Stimulated activated CD4-positive, alpha-beta T cell treated with anti-CD3 and anti-CD28 coated beads, Interleukin-4, amount 100 ng/mL, for 1 hour (primary cell): Measurements from ENCODE around the gene ZNF281.
A peak's percentile ranks its signal among the peaks of the same experiment; 100 is the strongest.
"Not testable (repeated sequence)": the region's sequence is repeated elsewhere in the genome, so short reads cannot be mapped to it uniquely, and the experiment has no call there.

Experiments
- DNase-seq: peaks from one replicate; pipeline ENCODE4 v3.0.0-alpha.2; 2020

ZNF281 gene, protein sequence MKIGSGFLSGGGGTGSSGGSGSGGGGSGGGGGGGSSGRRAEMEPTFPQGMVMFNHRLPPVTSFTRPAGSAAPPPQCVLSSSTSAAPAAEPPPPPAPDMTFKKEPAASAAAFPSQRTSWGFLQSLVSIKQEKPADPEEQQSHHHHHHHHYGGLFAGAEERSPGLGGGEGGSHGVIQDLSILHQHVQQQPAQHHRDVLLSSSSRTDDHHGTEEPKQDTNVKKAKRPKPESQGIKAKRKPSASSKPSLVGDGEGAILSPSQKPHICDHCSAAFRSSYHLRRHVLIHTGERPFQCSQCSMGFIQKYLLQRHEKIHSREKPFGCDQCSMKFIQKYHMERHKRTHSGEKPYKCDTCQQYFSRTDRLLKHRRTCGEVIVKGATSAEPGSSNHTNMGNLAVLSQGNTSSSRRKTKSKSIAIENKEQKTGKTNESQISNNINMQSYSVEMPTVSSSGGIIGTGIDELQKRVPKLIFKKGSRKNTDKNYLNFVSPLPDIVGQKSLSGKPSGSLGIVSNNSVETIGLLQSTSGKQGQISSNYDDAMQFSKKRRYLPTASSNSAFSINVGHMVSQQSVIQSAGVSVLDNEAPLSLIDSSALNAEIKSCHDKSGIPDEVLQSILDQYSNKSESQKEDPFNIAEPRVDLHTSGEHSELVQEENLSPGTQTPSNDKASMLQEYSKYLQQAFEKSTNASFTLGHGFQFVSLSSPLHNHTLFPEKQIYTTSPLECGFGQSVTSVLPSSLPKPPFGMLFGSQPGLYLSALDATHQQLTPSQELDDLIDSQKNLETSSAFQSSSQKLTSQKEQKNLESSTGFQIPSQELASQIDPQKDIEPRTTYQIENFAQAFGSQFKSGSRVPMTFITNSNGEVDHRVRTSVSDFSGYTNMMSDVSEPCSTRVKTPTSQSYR

DNA sequence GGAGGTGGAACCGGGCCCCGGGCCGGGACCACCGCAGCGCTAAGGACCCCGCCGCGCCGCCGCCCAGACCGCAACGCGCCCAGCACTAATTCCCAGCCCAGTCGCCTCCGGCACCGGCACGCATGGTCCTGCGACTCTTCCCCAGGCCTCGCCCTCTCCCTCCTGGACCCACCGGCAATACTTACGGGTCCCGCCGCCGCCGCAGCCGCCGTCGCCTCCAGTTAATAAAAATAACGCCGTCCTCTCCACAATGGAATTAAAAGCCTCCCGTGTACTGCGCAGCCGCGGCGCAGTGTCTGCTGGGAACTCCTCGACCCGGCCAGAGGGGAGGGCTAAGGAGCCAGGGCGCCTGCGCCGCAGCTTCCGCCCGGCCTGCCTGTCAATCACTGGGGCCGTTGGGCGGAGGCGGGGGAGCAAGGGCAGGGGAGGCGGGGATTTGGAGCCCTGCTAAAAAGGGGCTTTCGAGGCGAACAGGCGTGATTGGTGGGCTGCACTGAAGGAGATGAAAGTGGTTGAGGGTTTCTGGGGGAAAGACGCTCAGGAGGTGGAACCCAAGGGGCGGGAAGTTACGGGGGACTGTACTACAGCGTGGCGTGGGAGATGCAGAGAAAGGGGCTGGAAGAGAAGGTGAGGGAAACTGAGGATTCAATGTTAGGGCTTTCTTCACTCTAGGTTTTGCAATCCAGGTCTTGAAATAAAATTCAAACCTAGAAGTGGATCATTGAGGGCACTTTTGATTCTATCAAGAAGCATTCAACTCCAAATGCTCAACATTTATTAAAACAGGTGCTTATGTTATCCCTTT is at the start of gene ZNF281:
ZNF281 (minus strand) TSS at position 276 of the 805 bp plus-strand sequence. CDS start 331 bp downstream, outside the sequence.
- DNase-seq: peak; percentile 95

DNA sequence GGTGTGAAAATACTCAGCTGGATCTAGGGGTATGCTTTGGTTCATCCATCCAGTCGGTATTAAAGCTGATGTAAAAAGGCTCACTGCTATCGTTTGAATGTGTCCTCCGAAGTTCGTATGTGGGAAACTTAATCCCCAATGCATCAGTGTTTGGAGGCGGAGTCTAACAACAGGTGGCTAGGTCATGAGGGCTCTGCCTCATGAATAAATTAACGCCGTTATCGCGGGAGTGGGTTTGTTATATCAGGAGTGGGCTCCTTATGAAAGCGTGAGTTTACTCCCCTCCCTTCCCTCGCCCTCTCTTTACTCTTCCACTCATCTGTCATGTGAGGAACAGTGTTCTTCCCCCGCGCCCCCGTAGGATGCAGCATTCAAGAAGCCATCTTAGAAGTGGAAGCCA is 48.9 kb upstream of the ZNF281 start:
- DNase-seq: no peak

DNA sequence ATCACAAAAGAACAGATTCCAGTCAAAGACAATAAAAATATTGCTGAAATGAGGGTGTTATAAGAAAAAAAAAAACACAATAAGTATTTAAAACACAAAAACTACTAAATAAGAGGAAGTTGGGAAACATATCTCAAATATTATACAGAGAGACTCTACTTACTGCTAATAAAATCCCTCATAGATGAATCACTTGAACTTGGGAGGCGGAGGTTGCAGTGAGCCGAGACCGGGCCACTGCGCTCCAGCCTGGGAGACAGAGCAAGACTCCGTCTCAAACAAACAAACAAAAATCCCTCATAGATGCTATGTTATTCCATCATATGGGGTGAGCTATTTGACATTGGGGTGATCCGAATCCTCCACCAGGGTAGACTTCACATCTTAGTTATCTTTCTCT is 48.0 kb upstream of the ZNF281 start:
- no peak for DNase-seq

DNA sequence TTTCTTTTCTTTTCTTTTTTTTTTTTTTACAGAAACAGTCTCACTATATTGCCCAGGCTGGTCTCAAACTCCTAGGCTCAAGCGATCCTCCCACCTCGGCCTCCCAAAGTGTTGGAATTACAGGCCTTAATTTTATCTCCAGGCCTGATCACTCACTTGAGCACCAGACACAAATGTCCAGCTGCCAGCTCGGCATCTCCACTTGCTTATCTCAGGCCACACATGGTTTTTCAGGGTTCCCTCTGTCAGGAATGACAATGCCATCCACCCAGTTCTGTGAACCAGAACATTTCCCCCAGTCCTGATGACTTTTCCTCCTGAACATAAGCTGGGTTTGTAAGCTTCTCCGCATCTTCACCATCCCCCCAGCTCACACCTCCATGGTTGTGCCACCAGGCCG is 44.6 kb upstream of the ZNF281 start:
- DNase-seq: no peak

DNA sequence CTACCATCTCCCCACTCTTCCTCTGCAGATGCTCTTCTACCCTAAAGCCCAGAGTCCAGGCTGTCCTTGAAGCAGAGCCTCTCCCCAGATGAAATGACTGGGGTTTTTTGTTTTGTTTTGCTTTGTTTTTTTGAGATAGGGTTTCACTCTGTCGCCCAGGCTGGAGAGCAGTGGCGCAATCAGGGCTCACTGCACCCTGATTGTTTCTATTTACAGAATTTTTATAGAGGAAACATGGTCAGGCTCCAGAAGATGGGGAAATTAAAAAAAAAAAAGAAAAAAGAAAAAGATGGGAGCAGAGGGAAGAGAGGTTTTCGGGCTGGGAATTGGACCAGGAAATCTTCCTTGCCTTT is 43.7 kb upstream of the ZNF281 start:
- DNase-seq: no peak

DNA sequence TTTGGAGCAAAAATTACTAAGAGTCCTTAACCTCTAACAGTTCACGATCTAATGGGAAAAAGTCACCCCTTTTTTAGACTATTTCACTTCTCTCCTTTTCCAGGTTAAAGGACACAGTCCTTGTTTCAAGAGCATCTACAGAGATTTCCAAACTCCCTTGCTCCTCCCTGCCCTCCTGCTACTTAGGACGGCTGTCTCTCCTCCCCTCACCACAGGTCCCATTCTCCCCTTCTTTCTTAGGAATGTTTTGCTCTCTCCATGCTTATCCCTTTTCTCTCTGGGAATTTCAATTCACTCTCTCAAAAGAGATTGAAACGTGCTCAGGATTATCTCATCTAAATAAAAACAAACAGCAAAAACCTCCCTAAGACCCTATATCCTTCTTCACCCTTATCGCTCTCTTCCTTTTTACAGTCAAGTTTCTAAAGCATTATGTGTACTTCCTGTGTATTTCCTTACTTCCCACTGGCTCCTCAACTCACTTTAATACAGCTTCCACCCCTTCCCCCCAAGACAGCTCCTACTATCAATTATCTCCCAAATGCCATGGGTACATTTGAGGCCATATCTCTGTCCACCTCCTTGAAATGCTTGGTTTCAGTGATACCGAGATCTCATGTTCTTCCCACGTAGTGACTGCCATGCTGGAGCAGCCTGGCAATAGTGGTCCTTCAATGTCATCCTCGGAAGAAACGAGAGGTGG is 43.2 kb upstream of the ZNF281 start:
- no peak for DNase-seq

DNA sequence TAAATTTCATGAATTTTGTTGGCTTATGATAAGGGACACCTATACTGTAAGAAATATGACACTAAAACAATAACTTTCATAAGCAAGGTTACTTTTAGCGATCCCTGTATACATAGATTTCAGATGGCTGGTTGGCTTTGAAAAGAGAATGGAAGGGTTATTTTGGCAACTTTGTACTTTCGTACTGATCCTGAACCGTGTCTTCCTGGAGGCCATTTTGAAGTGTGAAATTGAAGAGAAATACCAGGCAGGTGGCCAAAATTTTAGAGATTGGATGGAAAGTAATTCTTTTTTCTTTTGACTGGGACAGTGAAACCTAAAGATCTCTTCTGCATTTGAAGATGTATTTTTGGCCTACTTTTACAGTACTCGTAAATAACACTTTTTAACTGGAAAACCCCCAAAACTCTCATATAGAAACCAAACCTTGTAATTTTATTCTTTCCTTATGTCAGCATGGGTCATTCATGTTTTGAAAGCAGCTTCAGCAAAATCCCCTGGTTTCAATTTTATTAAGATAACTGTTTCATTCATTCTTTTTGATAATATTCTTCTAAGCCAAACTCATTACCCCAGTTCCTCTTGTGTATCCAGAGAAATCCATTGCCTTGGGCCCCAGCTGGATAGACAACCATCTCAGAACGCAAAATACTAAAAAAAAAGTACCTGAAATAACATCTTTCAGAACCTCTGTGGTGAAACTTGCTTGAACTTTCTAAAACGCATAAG is 38.4 kb upstream of the ZNF281 start:
- DNase-seq: no peak

DNA sequence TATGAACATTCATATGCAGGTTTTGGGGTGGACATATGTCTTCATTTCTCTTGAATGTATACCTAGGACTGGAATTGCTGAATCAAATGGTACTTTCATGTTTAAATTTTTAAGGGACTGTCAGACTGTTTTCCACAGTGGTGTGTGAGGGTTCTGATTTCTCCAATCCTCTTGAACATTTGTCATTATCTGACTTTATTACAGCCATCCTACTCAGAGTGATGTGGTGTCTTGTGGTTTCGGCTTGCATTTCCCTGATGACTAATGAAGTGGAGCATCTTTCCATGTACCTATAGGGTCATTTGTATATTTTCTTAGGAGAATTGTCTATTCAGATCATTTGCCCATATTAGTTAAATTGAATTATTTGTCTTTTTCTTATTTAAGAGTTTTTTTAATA is 35.4 kb upstream of the ZNF281 start:
- no peak for DNase-seq

DNA sequence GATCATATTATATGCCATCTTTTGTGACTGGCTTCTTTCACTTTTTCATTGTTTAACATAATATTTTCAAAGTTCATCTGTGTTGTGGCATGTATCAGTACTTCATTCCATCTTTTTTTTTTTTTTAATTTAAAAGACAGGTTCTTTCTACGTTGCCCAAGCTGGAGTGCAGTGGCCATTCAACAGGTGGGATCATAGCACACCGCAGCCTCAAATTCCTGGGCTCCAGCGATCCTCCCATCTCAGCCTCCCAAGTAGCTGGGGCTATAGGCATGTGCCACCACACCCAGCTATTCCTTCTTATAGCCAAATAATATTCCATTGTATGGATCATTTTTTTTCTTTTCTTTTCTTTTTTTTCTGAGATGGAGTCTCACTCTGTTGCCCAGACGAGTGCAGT is 34.6 kb upstream of the ZNF281 start:
- DNase-seq: no peak

DNA sequence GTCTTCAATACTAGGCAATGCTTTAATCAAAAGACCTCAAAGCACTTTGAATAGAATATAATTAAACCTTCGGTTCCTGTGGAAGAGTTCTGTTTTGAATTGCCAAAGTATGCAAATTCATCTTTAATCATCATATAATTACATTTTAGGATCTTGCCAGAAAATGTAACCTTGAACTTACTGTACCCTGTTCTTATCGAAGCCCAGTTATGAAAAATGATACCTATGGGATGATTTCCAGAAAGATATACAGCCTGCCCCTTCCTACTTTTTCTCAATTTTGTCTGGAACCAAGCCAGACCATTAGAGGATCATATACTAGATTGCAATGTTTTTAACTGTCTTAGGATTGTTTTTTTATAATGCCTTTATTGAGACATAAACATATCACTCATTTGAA is 34.0 kb upstream of the ZNF281 start:
- no peak for DNase-seq

DNA sequence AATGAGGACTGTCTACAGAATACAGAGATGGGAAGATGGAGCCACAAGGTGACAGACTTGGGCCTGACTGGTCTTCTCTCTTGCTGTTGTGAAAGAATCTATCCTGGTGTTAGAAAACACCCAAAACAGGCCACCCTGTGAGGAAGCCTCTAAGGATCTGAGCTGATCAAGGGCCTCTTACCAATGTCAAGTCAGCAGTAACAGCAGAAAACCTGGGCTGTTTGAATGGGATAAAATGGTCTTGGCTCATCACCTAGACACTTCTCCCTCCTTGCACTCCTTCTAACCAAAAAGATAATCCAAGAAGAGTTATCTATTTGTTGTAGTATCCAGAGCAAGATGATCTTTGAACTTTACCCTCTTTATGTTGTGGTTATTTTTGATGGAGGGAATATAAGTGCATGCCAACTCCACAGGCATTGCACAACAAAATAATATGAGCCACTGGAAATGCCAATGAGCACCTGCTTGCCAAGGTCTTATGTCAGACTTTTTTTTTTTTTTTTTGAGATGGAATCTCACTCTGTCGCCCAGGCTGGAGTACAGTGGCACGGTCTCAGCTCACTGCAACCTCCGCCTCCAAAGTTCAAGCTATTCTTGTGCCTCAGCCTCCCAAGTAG is 32.8 kb upstream of the ZNF281 start:
- DNase-seq: no peak

DNA sequence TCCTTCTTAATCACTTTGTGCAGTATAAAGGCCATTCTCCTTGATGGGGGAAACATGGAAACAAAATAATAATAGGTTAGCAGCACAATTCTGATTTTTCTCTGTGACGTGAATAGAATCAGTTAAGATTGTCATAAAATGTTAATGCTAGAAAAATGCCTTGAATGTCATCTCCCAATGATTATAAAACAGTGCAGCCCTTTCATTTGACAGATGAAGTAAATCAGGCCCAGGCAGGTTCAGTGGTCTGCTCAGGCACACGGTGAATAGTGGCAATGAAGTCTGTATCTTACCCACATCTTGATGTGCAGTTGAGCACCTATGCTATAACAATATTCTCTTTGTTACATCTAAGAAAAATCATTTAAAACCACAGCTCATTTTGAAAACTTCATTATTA is 32.2 kb upstream of the ZNF281 start:
- no peak for DNase-seq

DNA sequence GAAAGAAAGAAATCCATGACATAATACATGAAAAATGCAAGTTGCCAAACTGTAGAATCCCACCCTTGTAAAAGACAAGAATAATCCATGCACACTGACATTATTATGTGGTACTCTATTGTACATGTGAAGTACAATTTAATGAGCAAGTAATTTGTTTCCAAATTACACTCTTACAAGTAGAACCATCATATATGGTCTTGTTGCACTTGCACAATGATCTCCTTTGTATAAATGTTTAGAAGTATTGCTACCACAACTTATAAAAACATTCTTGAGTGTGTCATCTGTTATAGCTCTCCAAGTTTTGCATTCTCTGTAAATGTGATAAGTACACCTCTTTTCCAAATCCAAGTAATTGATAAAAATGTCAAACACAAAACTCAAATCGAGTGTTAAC is 29.1 kb upstream of the ZNF281 start:
- DNase-seq: no peak

DNA sequence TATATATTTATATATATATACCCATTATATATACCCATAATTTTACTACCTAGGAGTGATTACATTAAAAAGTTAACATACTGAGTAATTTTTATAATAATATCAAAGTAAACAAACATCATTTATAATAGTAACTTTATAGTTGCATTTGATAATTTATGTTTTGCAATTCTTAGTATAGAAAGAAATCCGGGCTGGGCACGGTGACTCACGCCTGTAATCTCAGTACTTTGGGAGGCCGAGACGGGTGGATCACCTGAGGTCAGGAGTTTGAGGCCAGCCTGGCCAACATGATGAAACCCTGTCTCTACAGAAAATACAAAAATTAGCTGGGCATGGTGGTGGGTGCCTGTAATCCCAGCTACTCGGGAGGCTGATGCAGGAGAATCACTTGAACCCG is 28.6 kb upstream of the ZNF281 start:
- not testable (repeated sequence) for DNase-seq

DNA sequence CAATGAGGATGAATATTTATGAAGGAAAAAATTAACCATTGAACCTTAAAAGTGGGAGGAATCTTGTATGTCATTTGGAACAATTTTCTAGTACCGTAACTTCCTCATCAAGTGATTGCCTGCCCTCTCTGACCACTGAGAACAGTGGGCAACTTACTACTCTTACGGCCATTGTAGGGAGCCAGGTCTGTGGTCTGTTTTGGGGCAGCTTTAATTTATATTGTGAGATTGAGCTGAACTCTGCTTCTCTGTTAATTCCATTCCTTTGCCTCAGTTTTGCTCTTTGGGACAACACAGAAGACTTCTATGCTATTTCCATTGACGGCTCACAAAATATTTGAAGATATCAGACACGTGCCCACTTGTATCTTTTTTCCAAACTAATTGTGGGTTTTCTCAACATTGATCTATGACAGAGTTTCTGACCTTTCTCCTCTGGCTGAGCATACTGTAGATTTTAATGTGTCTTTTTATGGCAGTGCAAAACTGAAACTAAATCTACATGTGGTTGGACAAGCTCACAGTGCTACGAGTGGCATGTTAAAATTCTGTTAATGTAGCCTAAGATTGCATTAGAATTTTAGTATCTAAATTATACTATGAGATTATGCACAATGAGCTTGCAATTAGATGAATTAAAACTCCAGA is 27.8 kb upstream of the ZNF281 start:
- no peak for DNase-seq

DNA sequence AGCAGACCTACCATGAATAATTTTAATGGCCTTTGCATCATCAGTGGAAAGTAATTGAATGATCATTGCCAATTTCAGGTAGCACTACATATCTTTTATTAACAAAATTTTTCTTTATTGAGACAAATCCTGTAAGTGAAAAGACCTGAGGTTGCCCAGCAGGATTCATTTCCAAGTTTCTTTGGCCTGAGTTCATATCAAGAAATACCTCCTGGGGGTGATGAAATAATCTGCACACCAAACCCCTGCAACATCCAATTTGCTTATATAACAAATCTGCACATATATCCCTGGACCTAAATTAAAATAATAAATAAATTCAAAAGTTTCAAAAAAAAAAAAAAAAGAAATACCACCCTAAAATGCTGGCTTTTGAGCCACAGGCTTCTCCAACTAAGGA is 27.3 kb upstream of the ZNF281 start:
- no peak for DNase-seq

DNA sequence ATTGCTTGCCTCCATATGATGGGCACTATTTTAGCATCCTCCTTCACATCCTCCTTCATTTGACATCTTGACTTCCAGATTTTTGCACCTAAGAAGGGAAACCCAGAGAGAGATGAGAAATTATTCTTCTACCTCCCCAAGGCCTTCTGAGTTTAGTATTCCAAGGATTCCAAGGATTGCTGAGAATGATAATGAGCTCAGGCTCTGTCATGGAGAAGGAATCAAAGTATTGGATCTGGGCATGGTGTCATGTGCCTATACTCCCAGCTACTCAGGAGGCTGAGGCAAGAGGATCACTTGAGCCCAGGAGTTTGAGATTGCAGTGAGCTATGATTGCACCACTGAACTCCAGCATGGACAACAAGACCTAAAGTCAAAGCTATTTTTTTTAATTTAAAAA is 26.6 kb upstream of the ZNF281 start:
- no peak for DNase-seq

DNA sequence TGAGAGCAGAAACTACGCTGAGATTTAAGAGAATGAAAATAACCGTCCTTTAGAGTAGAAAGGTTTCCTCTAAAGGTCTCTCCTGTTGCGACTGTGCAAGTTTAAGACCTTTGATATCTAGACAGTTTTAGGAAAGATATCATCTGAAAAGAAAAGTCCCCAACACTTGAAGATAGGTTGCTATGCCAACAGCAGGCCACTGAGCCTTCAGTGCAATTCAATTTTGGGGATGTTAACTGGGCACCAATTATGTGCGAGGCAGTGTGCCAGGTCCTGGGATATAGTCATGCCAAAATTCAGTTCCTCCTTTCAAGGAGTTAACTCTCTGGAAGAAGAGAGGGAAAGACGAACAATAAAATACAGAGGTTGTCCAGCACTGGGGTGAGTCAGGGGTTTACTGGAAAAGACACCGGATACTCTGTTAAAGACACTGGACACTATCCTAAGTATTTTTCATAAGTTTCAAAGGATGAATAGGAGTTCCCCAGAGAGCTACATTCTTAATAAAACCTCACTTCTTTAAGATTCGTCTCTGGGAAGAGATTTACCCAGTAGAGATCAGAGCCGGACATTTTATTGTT is 25.5 kb upstream of the ZNF281 start:
- DNase-seq: no peak

DNA sequence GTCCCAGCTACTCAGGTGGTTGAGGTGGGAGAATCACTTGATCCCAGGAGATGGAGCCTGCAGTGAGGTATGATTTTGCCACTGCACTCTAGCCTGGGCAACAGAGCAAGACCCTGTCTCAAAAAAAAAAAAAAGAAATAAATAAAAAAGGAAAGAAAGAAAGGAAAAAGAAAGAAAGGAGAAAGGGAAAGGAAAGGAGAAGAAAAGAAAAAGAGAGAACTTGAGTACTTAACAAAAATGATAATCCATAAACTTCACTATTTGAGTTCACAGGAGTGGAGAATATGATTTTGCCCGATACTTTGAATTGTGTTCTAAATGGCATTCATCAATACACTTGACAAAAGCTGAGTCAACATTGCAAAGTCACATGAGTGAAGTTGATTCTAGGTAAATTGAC is 23.8 kb upstream of the ZNF281 start:
- DNase-seq: no peak

DNA sequence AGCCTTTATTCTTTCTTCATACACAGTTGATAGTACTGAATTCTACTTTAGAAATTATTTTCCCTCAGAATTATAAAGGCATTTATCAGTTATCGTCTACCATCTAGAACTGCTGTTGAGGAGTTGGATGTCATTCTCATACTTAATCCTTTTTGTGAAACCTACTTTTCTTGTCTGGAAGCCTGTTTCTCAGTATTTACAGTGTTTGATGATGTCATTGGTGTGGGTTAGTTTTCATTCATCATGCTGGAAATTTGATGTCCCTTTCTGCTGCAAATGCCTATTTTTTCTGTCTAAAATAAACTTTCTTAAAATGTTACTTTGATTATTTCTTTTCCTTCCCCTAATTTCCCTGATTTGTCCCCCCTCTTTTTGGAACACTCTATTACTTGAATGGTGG is 22.8 kb upstream of the ZNF281 start:
- DNase-seq: no peak
